Measurements from ENCODE around the gene UIMC1. TPM values are rescaled to one million over a fixed set of nuclear protein-coding genes. Genes with fewer than 3 reads are reported as not detected.

The UIMC1 gene
- total RNA-seq, 2 donors from 2014 or later, result 46.6 to 50.8 TPM

- H3K36me3 Mint-ChIP-seq (ENCODE audit: low read depth), result peaks cover 61% of the 10 kb centered on the region
These were observed 39.1 kb upstream of the UIMC1 start for GRCh38 chr5:177045631-177046030.

GRCh38 chr5:177044641-177045040 lies 38.1 kb upstream of the UIMC1 start:
- no peak for TF ChIP-seq CTCF (conservative IDR thresholded peaks at IDR 0.05)
- no peaks in the 10 kb centered on the region for H3K4me1 Mint-ChIP-seq
- H3K27me3 Mint-ChIP-seq (ENCODE audit: insufficient read depth), result no peaks in the 10 kb centered on the region
- no peaks in the 10 kb centered on the region for H3K9me3 Mint-ChIP-seq
- Histone ChIP-seq H3K27me3 (ENCODE audit: control insufficient read depth, insufficient read depth, low read length, poor library complexity, severe bottlenecking) (no peaks in the 10 kb centered on the region), H3K9ac (ENCODE audit: extremely low read depth, low read length, poor library complexity, severe bottlenecking) (no peak overlapping the region), H3K36me3 (ENCODE audit: control insufficient read depth, insufficient read depth, low read length) (peaks cover 71% of the 10 kb centered on the region), H3K9me3 (ENCODE audit: control insufficient read depth, low read length) (no peaks in the 10 kb centered on the region), H3K4me3 (ENCODE audit: low read length) (no peak overlapping the region), H3K4me1 (ENCODE audit: control insufficient read depth, insufficient read depth, low read length) (no peaks in the 10 kb centered on the region), H3K27ac (ENCODE audit: low read depth, low read length) (no peak overlapping the region)
- no peak for DNase-seq
- H3K4me3 Mint-ChIP-seq, result no peak overlapping the region
- no peak overlapping the region for H3K27ac Mint-ChIP-seq
- peaks cover 57% of the 10 kb centered on the region for H3K36me3 Mint-ChIP-seq (ENCODE audit: low read depth)
- WGBS, 2 experiments (ENCODE audit: insufficient coverage in 1 of 2, insufficient read length in 1 of 2), result 98 to 100% methylated on average over 1 of the region's 1 CpG

More at GRCh38 chr5:177045631-177046030, 39.1 kb upstream of the UIMC1 start:
- Histone ChIP-seq H3K27ac (ENCODE audit: low read depth, low read length) (no peak overlapping the region), H3K9ac (ENCODE audit: extremely low read depth, low read length, poor library complexity, severe bottlenecking) (no peak overlapping the region), H3K36me3 (ENCODE audit: control insufficient read depth, insufficient read depth, low read length) (peaks cover 72% of the 10 kb centered on the region), H3K9me3 (ENCODE audit: control insufficient read depth, low read length) (no peaks in the 10 kb centered on the region), H3K4me1 (ENCODE audit: control insufficient read depth, insufficient read depth, low read length) (no peaks in the 10 kb centered on the region), H3K27me3 (ENCODE audit: control insufficient read depth, insufficient read depth, low read length, poor library complexity, severe bottlenecking) (no peaks in the 10 kb centered on the region), H3K4me3 (ENCODE audit: low read length) (no peak overlapping the region)
- Mint-ChIP-seq H3K9me3 (no peaks in the 10 kb centered on the region), H3K4me1 (no peaks in the 10 kb centered on the region), H3K27ac (no peak overlapping the region), H3K27me3 (ENCODE audit: insufficient read depth) (no peaks in the 10 kb centered on the region), H3K4me3 (no peak overlapping the region)
- 89 to 96% methylated on average over 2 to 4 of the region's 4 CpGs for WGBS, 2 experiments (ENCODE audit: insufficient coverage in 1 of 2, insufficient read length in 1 of 2)
- DNase-seq, result no peak
- TF ChIP-seq CTCF (conservative IDR thresholded peaks at IDR 0.05), result no peak

DNA sequence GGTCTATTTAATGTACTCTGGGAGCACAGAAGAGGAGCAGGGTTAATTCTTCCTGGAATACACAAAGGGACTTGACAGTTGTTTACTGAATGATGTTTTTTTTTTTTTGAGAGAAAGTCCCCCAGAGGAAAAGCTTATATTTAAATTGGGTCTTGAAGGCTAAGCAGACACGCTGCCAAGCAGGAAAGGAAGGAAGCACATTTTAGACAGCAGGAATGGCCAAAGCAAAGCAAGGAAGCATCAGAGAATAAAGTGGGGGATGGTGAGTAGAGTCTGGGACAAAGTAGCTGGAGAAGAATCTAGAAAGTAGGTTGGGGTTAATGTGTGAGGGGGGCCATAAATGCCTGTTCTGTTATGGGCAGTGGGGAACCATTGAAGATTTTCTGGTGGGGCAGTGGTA lies 37.4 kb upstream of the UIMC1 start:
- Histone ChIP-seq H3K27me3 (ENCODE audit: control insufficient read depth, insufficient read depth, low read length, poor library complexity, severe bottlenecking) (no peaks in the 10 kb centered on the region), H3K4me1 (ENCODE audit: control insufficient read depth, insufficient read depth, low read length) (no peaks in the 10 kb centered on the region), H3K9me3 (ENCODE audit: control insufficient read depth, low read length) (no peaks in the 10 kb centered on the region), H3K27ac (ENCODE audit: low read depth, low read length) (no peak overlapping the region), H3K36me3 (ENCODE audit: control insufficient read depth, insufficient read depth, low read length) (peaks cover 64% of the 10 kb centered on the region), H3K4me3 (ENCODE audit: low read length) (no peak overlapping the region), H3K9ac (ENCODE audit: extremely low read depth, low read length, poor library complexity, severe bottlenecking) (no peak overlapping the region)
- H3K36me3 Mint-ChIP-seq (ENCODE audit: low read depth), result peaks cover 57% of the 10 kb centered on the region
- no peak overlapping the region for H3K27ac Mint-ChIP-seq
- no peak for TF ChIP-seq CTCF (conservative IDR thresholded peaks at IDR 0.05)
- H3K4me3 Mint-ChIP-seq, result no peak overlapping the region
- no peaks in the 10 kb centered on the region for H3K9me3 Mint-ChIP-seq
- no peaks in the 10 kb centered on the region for H3K4me1 Mint-ChIP-seq
- 97 to 100% methylated on average over 1 of the region's 1 CpG for WGBS, 2 experiments (ENCODE audit: insufficient coverage in 1 of 2, insufficient read length in 1 of 2)
- no peaks in the 10 kb centered on the region for H3K27me3 Mint-ChIP-seq (ENCODE audit: insufficient read depth)
- DNase-seq, result no peak
